Activated CD4-positive, alpha-beta T cell treated with anti-CD3 and anti-CD28 coated beads for 36 hours (primary cell): ENCODE data around the gene CCDC33. TPM values are rescaled to one million over a fixed set of nuclear protein-coding genes. Genes with fewer than 3 reads are reported as not detected.

Experiments used
- total RNA-seq, 2 experiments: library from RNA; stranded (reverse); gene quantifications; one replicate each; pipeline ENCODE4 v1.2.3, GENCODE V29; 2021

CCDC33 gene
- total RNA-seq, 2 experiments from 2014 or later = not detected

Other genes starting within 250 kb of the CCDC33 start
- 1 to 10 TPM; 6.3 to 7.1 TPM for gene STOML1, start 244.0 kb upstream of the CCDC33 start, total RNA-seq
- gene PML, start 241.6 kb upstream of the CCDC33 start, total RNA-seq = 10 to 100 TPM; 72.6 to 75.4 TPM
- not detected for gene GOLGA6A, start 153.8 kb upstream of the CCDC33 start, total RNA-seq
- gene ISLR2, start 105.7 kb upstream of the CCDC33 start, total RNA-seq = under 1 TPM in 1 of 2 experiments, not detected in 1; 0.05 TPM
- not detected for gene ISLR, start 62.6 kb upstream of the CCDC33 start, total RNA-seq
- gene STRA6, start 33.5 kb upstream of the CCDC33 start, total RNA-seq = not detected
- gene CYP11A1, start 131.3 kb downstream of the CCDC33 start, total RNA-seq = not detected
- gene SEMA7A, start 197.6 kb downstream of the CCDC33 start, total RNA-seq = 10 to 100 TPM; 57.3 to 57.7 TPM
- gene UBL7, start 224.8 kb downstream of the CCDC33 start, total RNA-seq = 10 to 100 TPM; 47.5 to 48.6 TPM